Lower leg skin (tissue), 3 donors: ENCODE measurements around the gene GALC.

Experiments
- POLR2A ChIP-seq, 2 donors: fragments of 450-650 bp; IDR thresholded peaks; one replicate each; pipeline ENCODE4 v1.6.1; 2016 to 2017; ENCODE audit warnings: antibody characterized with exemption in 2 of 2, mild to moderate bottlenecking in 1 of 2, moderate library complexity in 1 of 2
- TF ChIP-seq, protein P1 (sequence below), 3 donors: fragments of 450-650 bp; IDR thresholded peaks; one replicate each; pipeline ENCODE4 v1.5.1; 2016; ENCODE audit warnings: antibody characterized with exemption in 3 of 3, mild to moderate bottlenecking in 3 of 3, moderate library complexity in 2 of 3

DNA sequence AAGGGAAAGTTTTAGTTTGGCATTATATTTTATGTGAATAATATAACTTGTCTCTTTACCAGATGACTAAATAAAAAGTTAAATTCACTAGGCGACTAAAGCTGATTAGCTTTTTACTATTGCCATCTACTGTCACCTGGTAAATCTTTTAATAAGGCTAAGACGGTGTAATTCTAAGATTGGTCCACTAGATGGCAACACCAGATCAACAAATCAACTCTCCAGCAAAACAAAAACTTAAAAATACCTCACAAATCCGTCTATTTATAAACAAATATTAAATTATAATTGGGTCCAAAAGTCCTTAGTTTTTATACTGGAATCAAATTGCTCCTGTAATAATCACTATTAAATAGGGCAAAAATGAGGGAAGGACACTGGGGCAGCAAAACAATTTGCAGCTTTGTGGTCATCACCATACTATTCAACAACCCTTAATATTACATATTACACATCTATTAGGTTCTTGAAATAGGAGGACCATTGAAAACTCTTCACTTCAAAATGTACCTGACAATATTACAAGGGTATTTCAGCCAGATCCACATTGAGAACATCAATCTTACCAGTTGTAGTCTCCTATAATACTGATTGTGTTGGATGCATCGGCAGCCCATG lies 47.9 kb downstream of the GALC start:
- TF ChIP-seq, protein P1, sequence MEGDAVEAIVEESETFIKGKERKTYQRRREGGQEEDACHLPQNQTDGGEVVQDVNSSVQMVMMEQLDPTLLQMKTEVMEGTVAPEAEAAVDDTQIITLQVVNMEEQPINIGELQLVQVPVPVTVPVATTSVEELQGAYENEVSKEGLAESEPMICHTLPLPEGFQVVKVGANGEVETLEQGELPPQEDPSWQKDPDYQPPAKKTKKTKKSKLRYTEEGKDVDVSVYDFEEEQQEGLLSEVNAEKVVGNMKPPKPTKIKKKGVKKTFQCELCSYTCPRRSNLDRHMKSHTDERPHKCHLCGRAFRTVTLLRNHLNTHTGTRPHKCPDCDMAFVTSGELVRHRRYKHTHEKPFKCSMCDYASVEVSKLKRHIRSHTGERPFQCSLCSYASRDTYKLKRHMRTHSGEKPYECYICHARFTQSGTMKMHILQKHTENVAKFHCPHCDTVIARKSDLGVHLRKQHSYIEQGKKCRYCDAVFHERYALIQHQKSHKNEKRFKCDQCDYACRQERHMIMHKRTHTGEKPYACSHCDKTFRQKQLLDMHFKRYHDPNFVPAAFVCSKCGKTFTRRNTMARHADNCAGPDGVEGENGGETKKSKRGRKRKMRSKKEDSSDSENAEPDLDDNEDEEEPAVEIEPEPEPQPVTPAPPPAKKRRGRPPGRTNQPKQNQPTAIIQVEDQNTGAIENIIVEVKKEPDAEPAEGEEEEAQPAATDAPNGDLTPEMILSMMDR (IDR thresholded peaks at IDR 0.05) = no peak
- no peak for TF ChIP-seq POLR2A (IDR thresholded peaks at IDR 0.05)
